Activated CD8-positive, alpha-beta memory T cell treated with anti-CD3 and anti-CD28 coated beads, Interleukin-2, amount 10 ng/mL, durations not matched to agents 7 days and 5 days (primary cell): ENCODE data around the gene HDDC2. TPM values are rescaled to one million over a fixed set of nuclear protein-coding genes. Genes with fewer than 3 reads are reported as not detected.

Source experiments
- ATAC-seq: fragments of 150-1000 bp; cut with Tn5 transposase; one replicate; pipeline ENCODE4 v1.10.0; 2021; ENCODE audit warnings: moderate library complexity
- CTCF ChIA-PET: fragments of 350-600 bp; sonication (Branson Sonifier 250); formaldehyde crosslinking; loops from one replicate; lab custom pipeline; 2021; ENCODE audit warnings: antibody characterized with exemption; lab: Charles Lee
- DNase-seq: peaks from one replicate; pipeline ENCODE4 v3.0.0-alpha.2; 2020
- H3K27ac Mint-ChIP-seq: one replicate; pipeline ENCODE4 v1.8.0; 2021; ENCODE audit warnings: mild to moderate bottlenecking, mixed read lengths
- H3K27me3 Mint-ChIP-seq: one replicate; pipeline ENCODE4 v1.8.0; 2021; ENCODE audit warnings: mixed read lengths
- H3K36me3 Mint-ChIP-seq: one replicate; pipeline ENCODE4 v1.8.0; 2021; ENCODE audit warnings: mild to moderate bottlenecking, mixed read lengths
- H3K4me1 Mint-ChIP-seq: one replicate; pipeline ENCODE4 v1.8.0; 2021; ENCODE audit warnings: mixed read lengths
- H3K4me3 Mint-ChIP-seq: one replicate; pipeline ENCODE4 v1.8.0; 2021; ENCODE audit warnings: mild to moderate bottlenecking, moderate library complexity, mixed read lengths
- H3K9me3 Mint-ChIP-seq: one replicate; pipeline ENCODE4 v1.8.0; 2022; ENCODE audit warnings: low read depth, mixed read lengths
- total RNA-seq, 2 experiments: library from RNA; stranded (reverse); gene quantifications; one replicate each; pipeline ENCODE4 v1.2.3, GENCODE V29; 2021

The HDDC2 gene
- total RNA-seq, 2 experiments from 2014 or later = 57.8 to 61.7 TPM

DNA sequence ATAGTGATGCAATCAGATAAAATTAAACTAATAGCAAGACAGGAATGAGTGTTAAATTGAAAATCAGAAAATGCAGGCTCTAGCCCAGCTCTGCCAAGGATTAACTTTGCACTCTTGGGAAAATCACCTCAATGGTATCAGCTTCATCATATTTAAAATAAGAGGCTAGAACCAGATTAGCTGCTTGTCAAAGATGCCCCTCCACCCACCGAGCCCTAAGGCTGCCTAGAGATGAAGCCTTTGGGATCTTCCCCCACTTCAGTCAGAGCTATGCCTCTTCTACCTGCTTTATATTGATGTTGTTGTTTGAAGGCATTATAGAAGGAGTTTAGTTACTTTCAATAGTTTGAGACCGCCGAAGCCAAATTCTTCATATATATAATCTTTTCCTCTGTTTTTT is 47.4 kb downstream of the HDDC2 start:
- DNase-seq = no peak
- Mint-ChIP-seq H3K4me1 (no peaks in the 10 kb centered on the region), H3K9me3 (no peaks in the 10 kb centered on the region), H3K36me3 (no peaks in the 10 kb centered on the region), H3K27ac (no peak overlapping the region), H3K27me3 (peaks cover 4% of the 10 kb centered on the region), H3K4me3 (no peak overlapping the region)
- no peak for ATAC-seq
- CTCF ChIA-PET = no interaction called here

GRCh38 chr6:125253881-125254280 is 47.9 kb downstream of the HDDC2 start:
- H3K4me3 Mint-ChIP-seq = no peak overlapping the region
- no peaks in the 10 kb centered on the region for H3K36me3 Mint-ChIP-seq
- no peaks in the 10 kb centered on the region for H3K9me3 Mint-ChIP-seq
- ATAC-seq (no peak), DNase-seq (no peak)
- no peaks in the 10 kb centered on the region for H3K4me1 Mint-ChIP-seq
- no peak overlapping the region for H3K27ac Mint-ChIP-seq
- H3K27me3 Mint-ChIP-seq = peaks cover 4% of the 10 kb centered on the region
- CTCF ChIA-PET = no interaction called here

GRCh38 chr6:125252891-125253290 is 48.9 kb downstream of the HDDC2 start:
- Mint-ChIP-seq H3K36me3 (no peaks in the 10 kb centered on the region), H3K4me1 (no peaks in the 10 kb centered on the region), H3K27me3 (peaks cover 7% of the 10 kb centered on the region), H3K9me3 (no peaks in the 10 kb centered on the region), H3K4me3 (no peak overlapping the region), H3K27ac (no peak overlapping the region)
- no peak for DNase-seq
- CTCF ChIA-PET = no interaction called here
- no peak for ATAC-seq

GRCh38 chr6:125251516-125252220 is 50.1 kb downstream of the HDDC2 start:
- Mint-ChIP-seq H3K36me3 (no peaks in the 10 kb centered on the region), H3K9me3 (no peaks in the 10 kb centered on the region), H3K4me1 (no peaks in the 10 kb centered on the region), H3K27ac (no peak overlapping the region), H3K4me3 (no peak overlapping the region), H3K27me3 (peaks cover 9% of the 10 kb centered on the region)
- ATAC-seq (no peak), DNase-seq (no peak)
- CTCF ChIA-PET = no interaction called here

DNA sequence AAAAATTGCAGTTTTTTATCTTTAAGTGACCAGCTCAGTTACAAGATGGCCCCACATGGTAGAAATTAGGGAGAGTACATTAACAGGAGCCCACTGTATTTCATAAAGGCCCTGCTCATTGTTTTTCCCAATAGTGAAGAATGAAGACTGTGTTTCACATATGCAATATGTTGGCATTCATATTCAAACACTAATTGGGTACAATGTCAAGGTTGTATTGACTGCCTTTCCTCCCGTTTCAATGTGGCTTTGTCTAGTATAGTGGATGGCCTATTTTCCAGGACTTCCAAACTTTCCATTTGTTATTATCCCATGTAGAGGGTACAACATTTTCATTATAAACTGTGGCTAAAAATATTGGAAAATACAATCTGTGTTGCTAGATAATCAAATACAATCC is 51.3 kb downstream of the HDDC2 start:
- ATAC-seq (no peak), DNase-seq (no peak)
- Mint-ChIP-seq H3K27me3 (peaks cover 11% of the 10 kb centered on the region), H3K9me3 (no peaks in the 10 kb centered on the region), H3K36me3 (no peaks in the 10 kb centered on the region), H3K4me3 (no peak overlapping the region), H3K27ac (no peak overlapping the region), H3K4me1 (no peaks in the 10 kb centered on the region)
- CTCF ChIA-PET = no interaction called here

GRCh38 chr6:125248136-125248535 is 53.6 kb downstream of the HDDC2 start:
- Mint-ChIP-seq H3K27ac (no peak overlapping the region), H3K9me3 (no peaks in the 10 kb centered on the region), H3K4me1 (no peaks in the 10 kb centered on the region), H3K4me3 (no peak overlapping the region), H3K36me3 (no peaks in the 10 kb centered on the region), H3K27me3 (peaks cover 11% of the 10 kb centered on the region)
- CTCF ChIA-PET = no interaction called here
- ATAC-seq (no peak), DNase-seq (no peak)

GRCh38 chr6:125246566-125246965 is 55.2 kb downstream of the HDDC2 start:
- no peaks in the 10 kb centered on the region for H3K4me1 Mint-ChIP-seq
- DNase-seq = no peak
- ATAC-seq = no peak
- H3K27ac Mint-ChIP-seq = no peak overlapping the region
- H3K4me3 Mint-ChIP-seq = no peak overlapping the region
- CTCF ChIA-PET = no interaction called here
- H3K36me3 Mint-ChIP-seq = no peaks in the 10 kb centered on the region
- H3K9me3 Mint-ChIP-seq = no peaks in the 10 kb centered on the region
- H3K27me3 Mint-ChIP-seq = peaks cover 11% of the 10 kb centered on the region

- DNase-seq = no peak
- no peaks in the 10 kb centered on the region for H3K36me3 Mint-ChIP-seq
- no peak overlapping the region for H3K4me3 Mint-ChIP-seq
- no peak overlapping the region for H3K27ac Mint-ChIP-seq
- peaks cover 15% of the 10 kb centered on the region for H3K27me3 Mint-ChIP-seq
- H3K9me3 Mint-ChIP-seq = no peaks in the 10 kb centered on the region
- ATAC-seq = no peak
- H3K4me1 Mint-ChIP-seq = no peaks in the 10 kb centered on the region
- CTCF ChIA-PET = no interaction called here
These were observed 56.1 kb downstream of the HDDC2 start for GRCh38 chr6:125245523-125246264.

DNA sequence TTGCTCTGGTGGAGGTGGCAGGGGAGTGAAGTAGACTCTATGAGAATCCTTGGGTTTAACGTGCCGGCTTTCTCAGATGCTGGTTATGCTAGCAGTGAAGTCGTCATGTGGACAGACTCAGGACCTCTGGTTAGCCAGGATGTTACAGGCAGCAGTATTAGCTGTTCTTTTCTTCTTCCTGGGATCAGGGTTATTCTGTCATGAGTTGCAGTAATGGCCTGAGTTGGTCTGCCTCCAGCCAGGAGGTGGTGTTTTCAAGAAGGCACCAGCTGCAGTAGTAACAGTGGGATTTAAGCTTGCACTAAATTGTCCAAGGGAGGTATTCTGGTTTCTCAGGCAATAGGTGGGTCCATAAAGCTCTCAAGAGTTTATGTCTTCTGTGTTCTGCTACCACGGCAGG is 56.7 kb downstream of the HDDC2 start:
- ATAC-seq (no peak), DNase-seq (no peak)
- H3K9me3 Mint-ChIP-seq = no peaks in the 10 kb centered on the region
- H3K4me3 Mint-ChIP-seq = no peak overlapping the region
- no peaks in the 10 kb centered on the region for H3K4me1 Mint-ChIP-seq
- CTCF ChIA-PET = no interaction called here
- no peak overlapping the region for H3K27ac Mint-ChIP-seq
- peaks cover 15% of the 10 kb centered on the region for H3K27me3 Mint-ChIP-seq
- H3K36me3 Mint-ChIP-seq = no peaks in the 10 kb centered on the region

DNA sequence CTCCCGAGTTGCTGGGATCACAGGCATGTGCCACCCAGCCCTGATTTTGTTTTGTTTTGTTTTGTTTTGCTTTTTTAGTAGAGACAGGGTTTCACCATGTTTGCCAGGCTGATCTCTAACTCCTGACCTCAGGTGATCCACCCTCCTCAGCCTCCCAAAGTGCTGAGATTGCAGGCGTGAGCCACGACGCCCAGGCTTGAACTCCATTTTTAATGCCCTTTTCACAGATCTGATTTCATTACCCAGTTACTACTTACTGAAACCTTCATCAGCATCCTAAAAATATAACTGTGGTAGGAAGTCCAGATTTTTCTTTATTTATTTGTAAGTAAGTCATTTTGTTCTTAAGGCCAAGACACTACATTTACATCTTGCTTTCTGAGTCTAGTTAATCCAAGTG is 64.0 kb downstream of the HDDC2 start:
- Mint-ChIP-seq H3K27ac (no peak overlapping the region), H3K4me1 (no peaks in the 10 kb centered on the region), H3K9me3 (no peaks in the 10 kb centered on the region), H3K4me3 (no peak overlapping the region), H3K36me3 (no peaks in the 10 kb centered on the region), H3K27me3 (peaks cover 6% of the 10 kb centered on the region)
- CTCF ChIA-PET = no interaction called here
- no peak for DNase-seq
- ATAC-seq = no peak

- ATAC-seq (no peak), DNase-seq (no peak)
- no peaks in the 10 kb centered on the region for H3K4me1 Mint-ChIP-seq
- H3K36me3 Mint-ChIP-seq = no peaks in the 10 kb centered on the region
- H3K9me3 Mint-ChIP-seq = no peaks in the 10 kb centered on the region
- H3K4me3 Mint-ChIP-seq = no peak overlapping the region
- H3K27ac Mint-ChIP-seq = no peak overlapping the region
- peaks cover 6% of the 10 kb centered on the region for H3K27me3 Mint-ChIP-seq
- CTCF ChIA-PET = interaction anchor here (0.6 kb wide), 1 partner anchor 150 kb away, joined by 3 read pairs; no protein-coding TSS in a partner anchor
These were observed 65.0 kb downstream of the HDDC2 start for GRCh38 chr6:125236536-125237327.

DNA sequence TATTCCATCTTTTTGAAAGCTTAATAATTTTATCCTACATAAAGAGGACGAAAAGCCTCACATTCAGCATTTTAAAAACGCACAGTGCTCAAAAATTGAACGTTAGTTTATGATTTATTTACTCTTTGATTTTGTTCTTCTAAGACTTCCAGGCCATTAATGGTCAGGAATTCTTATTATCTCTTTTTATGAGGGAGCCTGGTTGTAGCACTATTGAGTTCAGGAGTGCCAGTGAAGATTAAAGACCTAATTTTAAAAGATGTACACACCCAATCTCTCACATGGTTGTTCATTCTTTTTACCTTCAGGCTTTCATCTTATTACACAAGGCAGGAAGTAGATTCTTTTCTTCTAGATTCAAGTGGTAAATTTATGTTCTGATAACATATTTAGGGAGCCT is 68.6 kb downstream of the HDDC2 start:
- Mint-ChIP-seq H3K27ac (no peak overlapping the region), H3K27me3 (no peaks in the 10 kb centered on the region), H3K9me3 (no peaks in the 10 kb centered on the region), H3K36me3 (no peaks in the 10 kb centered on the region), H3K4me3 (no peak overlapping the region), H3K4me1 (no peaks in the 10 kb centered on the region)
- CTCF ChIA-PET = no interaction called here
- DNase-seq (no peak), ATAC-seq (no peak)

DNA sequence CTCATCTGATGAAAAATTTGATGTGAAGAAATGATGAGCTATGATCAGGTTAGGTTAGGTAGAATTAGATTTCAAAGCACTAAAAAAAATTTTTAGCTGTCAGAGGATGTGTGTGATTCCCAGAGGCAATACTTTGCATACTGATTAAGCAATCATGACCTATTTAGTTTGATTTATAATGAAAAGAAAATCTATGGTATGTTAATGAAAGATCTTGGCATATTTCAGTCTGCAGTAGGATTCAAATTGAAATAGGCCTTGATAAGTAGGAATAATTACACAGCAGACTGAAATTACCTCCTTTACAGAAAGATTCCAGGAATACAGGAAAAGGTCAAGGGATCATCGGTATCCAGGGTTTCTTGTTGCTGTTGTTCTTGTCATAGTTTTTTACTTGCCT is 69.3 kb downstream of the HDDC2 start:
- DNase-seq = no peak
- no peak overlapping the region for H3K4me3 Mint-ChIP-seq
- no peaks in the 10 kb centered on the region for H3K36me3 Mint-ChIP-seq
- H3K9me3 Mint-ChIP-seq = no peaks in the 10 kb centered on the region
- H3K27ac Mint-ChIP-seq = no peak overlapping the region
- no peaks in the 10 kb centered on the region for H3K4me1 Mint-ChIP-seq
- CTCF ChIA-PET = no interaction called here
- ATAC-seq = no peak
- H3K27me3 Mint-ChIP-seq = no peaks in the 10 kb centered on the region
